HepG2 (cell line): ENCODE results near the gene FALEC. TPM values are rescaled to one million over a fixed set of nuclear protein-coding genes. Genes with fewer than 3 reads are reported as not detected.

Experiments
- EHMT2 ChIP-seq: fragments of 200-600 bp; sonication (generic); IDR thresholded peaks from 2 replicates; pipeline ENCODE4 v1.7.0; 2017; ENCODE audit warnings: antibody characterized with exemption, low read depth, low read length, borderline replicate concordance
- NAIF1 ChIP-seq: sonication (generic); formaldehyde crosslinking; IDR thresholded peaks from 2 replicates; pipeline ENCODE4 v1.5.0; 2020; ENCODE audit warnings: mild to moderate bottlenecking, missing genetic modification reagents, borderline replicate concordance
- SALL1 ChIP-seq: sonication (generic); formaldehyde crosslinking; IDR thresholded peaks from 2 replicates; pipeline ENCODE4 v1.8.0; 2022; ENCODE audit warnings: mild to moderate bottlenecking, missing genetic modification reagents
- SAP130 ChIP-seq: IDR thresholded peaks from 2 replicates; pipeline ENCODE4 v1.6.1; 2016; ENCODE audit warnings: low read depth
- ZBTB1 ChIP-seq: sonication (generic); formaldehyde crosslinking; IDR thresholded peaks from 2 replicates; pipeline ENCODE4 v1.4.0; 2020; ENCODE audit warnings: missing genetic modification reagents, borderline replicate concordance
- ZIK1 ChIP-seq: sonication (generic); formaldehyde crosslinking; IDR thresholded peaks from 2 replicates; pipeline ENCODE4 v1.5.0; 2020; ENCODE audit warnings: mild to moderate bottlenecking, low read depth, missing genetic modification reagents, borderline replicate concordance
- ZKSCAN8 ChIP-seq: IDR thresholded peaks from 2 replicates; pipeline ENCODE4 v1.6.1; 2016; ENCODE audit warnings: borderline replicate concordance, missing genetic modification reagents, missing compliant biosample characterization
- ZNF331 ChIP-seq: sonication (generic); formaldehyde crosslinking; IDR thresholded peaks from 2 replicates; pipeline ENCODE4 v1.4.0; 2020; ENCODE audit warnings: missing genetic modification reagents
- ZNF589 ChIP-seq: sonication (generic); formaldehyde crosslinking; conservative IDR thresholded peaks from 2 replicates; pipeline ENCODE4 v1.8.0; 2022; ENCODE audit warnings: mild to moderate bottlenecking, moderate library complexity, missing genetic modification reagents
- polyA plus RNA-seq, 8 experiments: library from polyadenylated mRNA; depleted of rRNA in 3 of 8; stranded (reverse) in 7 of 8; unstranded in 1 of 8; fragments of >200 nt; fragmentation: Illumina TruSeq in 4 of 8; extraction: Trizol in 4 of 8; gene quantifications; 2 replicates each; pipeline versions ENCODE4 v1.2.1 to v1.2.3, GENCODE V29; 2011 to 2016; ENCODE audit warnings: low read depth in 4 of 8, missing spikeins in 1 of 8, mixed read lengths in 1 of 8; ENCODE audit not compliant: insufficient read depth in 1 of 8
- total RNA-seq, 5 experiments: library from RNA; depleted of rRNA; stranded (reverse); fragments of >200 nt; fragmentation: Illumina TruSeq; extraction: Trizol; gene quantifications; 2 replicates each; pipeline ENCODE4 v1.2.3, GENCODE V29; 2016; ENCODE audit warnings: low read depth in 1 of 5
- TF ChIP-seq, protein P1 (sequence below), 2 experiments: fragments of 450-650 bp in 1 of 2; sonication (generic) in 1 of 2; formaldehyde crosslinking in 1 of 2; IDR thresholded peaks; 2 replicates each; pipeline versions ENCODE4 v1.6.1 to v1.8.0; 2016 to 2022; ENCODE audit warnings: antibody characterized with exemption in 1 of 2, mild to moderate bottlenecking in 1 of 2, missing genetic modification reagents in 1 of 2
- TF ChIP-seq, protein P2 (sequence below): sonication (generic); formaldehyde crosslinking; IDR thresholded peaks from 2 replicates; pipeline ENCODE4 v1.4.0; 2020; ENCODE audit warnings: missing genetic modification reagents, borderline replicate concordance

Gene FALEC
- total and polyA plus RNA-seq, 2 of the 13 experiments (the other 11 are each of a cell fraction or from before 2014, with no cell fraction given), result 0.33 to 0.71 TPM

DNA sequence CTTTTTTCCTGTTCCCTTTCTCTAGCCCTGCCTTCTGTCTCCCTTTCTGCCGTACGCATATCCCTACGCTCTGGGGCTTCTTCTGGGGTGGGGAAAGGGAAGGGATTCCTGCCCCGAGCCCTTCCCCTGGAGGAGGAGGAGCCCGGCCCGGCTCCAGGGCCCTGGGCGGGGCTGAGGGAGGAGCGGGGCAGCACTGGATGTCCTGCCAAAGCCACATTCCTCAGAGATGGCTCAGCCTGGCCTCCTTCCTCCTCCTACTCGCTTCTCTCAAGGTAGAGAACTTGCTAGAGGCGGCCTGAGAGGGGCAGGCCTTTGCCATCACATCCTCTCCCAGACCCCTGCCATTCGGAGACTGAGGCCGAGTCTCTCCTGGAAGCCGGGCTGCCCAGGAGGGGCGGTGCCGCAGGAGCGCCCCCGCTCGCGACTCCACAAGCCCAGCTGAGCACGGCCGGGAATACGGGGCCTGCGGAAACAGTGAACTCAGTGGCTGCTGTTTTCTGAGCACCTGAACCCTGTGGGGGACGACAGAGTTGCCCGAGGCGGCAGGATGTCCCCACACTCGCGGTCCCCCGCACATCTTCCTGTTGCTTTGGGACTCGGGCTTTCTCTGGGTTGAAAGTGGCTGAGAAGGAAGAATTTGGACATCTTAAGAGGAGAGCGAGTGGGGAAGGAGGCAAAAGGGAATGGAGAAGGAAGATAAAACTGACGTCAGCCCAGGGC, 45.9 kb downstream of the FALEC start (continued):
- TF ChIP-seq, protein P1, sequence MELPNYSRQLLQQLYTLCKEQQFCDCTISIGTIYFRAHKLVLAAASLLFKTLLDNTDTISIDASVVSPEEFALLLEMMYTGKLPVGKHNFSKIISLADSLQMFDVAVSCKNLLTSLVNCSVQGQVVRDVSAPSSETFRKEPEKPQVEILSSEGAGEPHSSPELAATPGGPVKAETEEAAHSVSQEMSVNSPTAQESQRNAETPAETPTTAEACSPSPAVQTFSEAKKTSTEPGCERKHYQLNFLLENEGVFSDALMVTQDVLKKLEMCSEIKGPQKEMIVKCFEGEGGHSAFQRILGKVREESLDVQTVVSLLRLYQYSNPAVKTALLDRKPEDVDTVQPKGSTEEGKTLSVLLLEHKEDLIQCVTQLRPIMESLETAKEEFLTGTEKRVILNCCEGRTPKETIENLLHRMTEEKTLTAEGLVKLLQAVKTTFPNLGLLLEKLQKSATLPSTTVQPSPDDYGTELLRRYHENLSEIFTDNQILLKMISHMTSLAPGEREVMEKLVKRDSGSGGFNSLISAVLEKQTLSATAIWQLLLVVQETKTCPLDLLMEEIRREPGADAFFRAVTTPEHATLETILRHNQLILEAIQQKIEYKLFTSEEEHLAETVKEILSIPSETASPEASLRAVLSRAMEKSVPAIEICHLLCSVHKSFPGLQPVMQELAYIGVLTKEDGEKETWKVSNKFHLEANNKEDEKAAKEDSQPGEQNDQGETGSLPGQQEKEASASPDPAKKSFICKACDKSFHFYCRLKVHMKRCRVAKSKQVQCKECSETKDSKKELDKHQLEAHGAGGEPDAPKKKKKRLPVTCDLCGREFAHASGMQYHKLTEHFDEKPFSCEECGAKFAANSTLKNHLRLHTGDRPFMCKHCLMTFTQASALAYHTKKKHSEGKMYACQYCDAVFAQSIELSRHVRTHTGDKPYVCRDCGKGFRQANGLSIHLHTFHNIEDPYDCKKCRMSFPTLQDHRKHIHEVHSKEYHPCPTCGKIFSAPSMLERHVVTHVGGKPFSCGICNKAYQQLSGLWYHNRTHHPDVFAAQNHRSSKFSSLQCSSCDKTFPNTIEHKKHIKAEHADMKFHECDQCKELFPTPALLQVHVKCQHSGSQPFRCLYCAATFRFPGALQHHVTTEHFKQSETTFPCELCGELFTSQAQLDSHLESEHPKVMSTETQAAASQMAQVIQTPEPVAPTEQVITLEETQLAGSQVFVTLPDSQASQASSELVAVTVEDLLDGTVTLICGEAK (IDR thresholded peaks at IDR 0.05), result no peak
- TF ChIP-seq, protein P1 (CRISPR knock-in tag; IDR thresholded peaks at IDR 0.05), result no peak
- TF ChIP-seq ZKSCAN8 (no peak), NAIF1 (CRISPR knock-in tag) (peak; percentile 74; the same call in 1 of the 2 replicates), EHMT2 (no peak), ZNF331 (CRISPR knock-in tag) (no peak), SAP130 (CRISPR knock-in tag) (peak; percentile 67), ZNF589 (CRISPR knock-in tag) (no peak; the same call in 1 of the 2 replicates), SALL1 (CRISPR knock-in tag) (0 out of 2 replicates have a peak, but pooled peaks have one; percentile 49), ZBTB1 (CRISPR knock-in tag) (no peak), ZIK1 (CRISPR knock-in tag) (no peak; the same call in 1 of the 2 replicates)
- TF ChIP-seq, protein P2, sequence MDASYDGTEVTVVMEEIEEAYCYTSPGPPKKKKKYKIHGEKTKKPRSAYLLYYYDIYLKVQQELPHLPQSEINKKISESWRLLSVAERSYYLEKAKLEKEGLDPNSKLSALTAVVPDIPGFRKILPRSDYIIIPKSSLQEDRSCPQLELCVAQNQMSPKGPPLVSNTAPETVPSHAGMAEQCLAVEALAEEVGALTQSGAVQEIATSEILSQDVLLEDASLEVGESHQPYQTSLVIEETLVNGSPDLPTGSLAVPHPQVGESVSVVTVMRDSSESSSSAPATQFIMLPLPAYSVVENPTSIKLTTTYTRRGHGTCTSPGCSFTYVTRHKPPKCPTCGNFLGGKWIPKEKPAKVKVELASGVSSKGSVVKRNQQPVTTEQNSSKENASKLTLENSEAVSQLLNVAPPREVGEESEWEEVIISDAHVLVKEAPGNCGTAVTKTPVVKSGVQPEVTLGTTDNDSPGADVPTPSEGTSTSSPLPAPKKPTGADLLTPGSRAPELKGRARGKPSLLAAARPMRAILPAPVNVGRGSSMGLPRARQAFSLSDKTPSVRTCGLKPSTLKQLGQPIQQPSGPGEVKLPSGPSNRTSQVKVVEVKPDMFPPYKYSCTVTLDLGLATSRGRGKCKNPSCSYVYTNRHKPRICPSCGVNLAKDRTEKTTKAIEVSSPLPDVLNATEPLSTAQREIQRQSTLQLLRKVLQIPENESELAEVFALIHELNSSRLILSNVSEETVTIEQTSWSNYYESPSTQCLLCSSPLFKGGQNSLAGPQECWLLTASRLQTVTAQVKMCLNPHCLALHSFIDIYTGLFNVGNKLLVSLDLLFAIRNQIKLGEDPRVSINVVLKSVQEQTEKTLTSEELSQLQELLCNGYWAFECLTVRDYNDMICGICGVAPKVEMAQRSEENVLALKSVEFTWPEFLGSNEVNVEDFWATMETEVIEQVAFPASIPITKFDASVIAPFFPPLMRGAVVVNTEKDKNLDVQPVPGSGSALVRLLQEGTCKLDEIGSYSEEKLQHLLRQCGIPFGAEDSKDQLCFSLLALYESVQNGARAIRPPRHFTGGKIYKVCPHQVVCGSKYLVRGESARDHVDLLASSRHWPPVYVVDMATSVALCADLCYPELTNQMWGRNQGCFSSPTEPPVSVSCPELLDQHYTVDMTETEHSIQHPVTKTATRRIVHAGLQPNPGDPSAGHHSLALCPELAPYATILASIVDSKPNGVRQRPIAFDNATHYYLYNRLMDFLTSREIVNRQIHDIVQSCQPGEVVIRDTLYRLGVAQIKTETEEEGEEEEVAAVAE (CRISPR knock-in tag), result no peak
